GM12865 (cell line): ENCODE results near the gene GRID1.

Source experiments
- DNase-seq: peaks from one replicate; pipeline ENCODE4 v3.0.0; 2010; ENCODE audit warnings: low read depth
- H3K4me3 ChIP-seq: 2 replicates; pipeline ENCODE4 v1.5.1; 2011; ENCODE audit warnings: mild to moderate bottlenecking, low read depth, low read length, control low read depth
- TF ChIP-seq, protein P1 (sequence below): IDR thresholded peaks from 2 replicates; pipeline ENCODE4 v1.5.1; 2011; ENCODE audit warnings: low read length, control low read depth, low read depth, inconsistent platforms; ENCODE audit not compliant: insufficient read depth; ENCODE audit errors: missing control alignments

The GRID1 gene

DNA sequence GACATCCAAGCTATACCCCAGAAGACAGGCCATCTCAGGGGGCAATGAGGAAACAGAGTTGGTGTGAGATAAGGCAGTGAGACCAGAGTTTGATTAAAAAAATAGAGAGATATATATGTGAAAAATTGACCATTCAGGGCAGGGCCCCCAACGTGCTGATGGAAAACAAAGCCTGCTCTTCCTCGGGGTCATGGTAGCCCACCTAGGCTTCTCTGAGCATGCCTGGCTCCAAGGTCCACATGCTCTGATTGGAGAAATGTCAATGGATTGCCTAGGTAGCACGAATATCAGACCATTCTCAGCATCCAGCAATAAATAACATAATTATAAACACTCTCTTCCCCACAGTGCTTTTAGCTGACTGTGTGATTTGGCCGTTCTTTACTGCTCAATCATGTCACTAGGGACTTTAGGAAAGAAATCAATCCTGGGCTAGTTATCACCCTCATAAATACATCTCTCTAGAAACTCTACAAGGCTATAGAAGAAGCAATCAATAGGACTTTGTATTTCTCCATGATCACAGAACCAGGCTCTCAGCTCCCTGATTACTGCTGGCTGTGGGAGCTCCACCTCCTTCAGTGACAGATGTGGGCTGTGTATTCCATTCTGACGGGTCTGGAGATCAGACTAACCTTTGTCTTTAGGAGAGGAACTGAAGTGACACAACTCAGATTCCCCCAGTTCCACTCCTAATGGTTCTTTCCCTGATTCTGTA is 766.4 kb downstream of the GRID1 start:
- no peak for DNase-seq
- TF ChIP-seq, protein P1, sequence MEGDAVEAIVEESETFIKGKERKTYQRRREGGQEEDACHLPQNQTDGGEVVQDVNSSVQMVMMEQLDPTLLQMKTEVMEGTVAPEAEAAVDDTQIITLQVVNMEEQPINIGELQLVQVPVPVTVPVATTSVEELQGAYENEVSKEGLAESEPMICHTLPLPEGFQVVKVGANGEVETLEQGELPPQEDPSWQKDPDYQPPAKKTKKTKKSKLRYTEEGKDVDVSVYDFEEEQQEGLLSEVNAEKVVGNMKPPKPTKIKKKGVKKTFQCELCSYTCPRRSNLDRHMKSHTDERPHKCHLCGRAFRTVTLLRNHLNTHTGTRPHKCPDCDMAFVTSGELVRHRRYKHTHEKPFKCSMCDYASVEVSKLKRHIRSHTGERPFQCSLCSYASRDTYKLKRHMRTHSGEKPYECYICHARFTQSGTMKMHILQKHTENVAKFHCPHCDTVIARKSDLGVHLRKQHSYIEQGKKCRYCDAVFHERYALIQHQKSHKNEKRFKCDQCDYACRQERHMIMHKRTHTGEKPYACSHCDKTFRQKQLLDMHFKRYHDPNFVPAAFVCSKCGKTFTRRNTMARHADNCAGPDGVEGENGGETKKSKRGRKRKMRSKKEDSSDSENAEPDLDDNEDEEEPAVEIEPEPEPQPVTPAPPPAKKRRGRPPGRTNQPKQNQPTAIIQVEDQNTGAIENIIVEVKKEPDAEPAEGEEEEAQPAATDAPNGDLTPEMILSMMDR: no peak
- no peak overlapping the region for H3K4me3 ChIP-seq

- TF ChIP-seq, protein P1: no peak
- no peak for DNase-seq
Observed at GRCh38 chr10:85599081-85599480, 767.5 kb downstream of the GRID1 start.

DNA sequence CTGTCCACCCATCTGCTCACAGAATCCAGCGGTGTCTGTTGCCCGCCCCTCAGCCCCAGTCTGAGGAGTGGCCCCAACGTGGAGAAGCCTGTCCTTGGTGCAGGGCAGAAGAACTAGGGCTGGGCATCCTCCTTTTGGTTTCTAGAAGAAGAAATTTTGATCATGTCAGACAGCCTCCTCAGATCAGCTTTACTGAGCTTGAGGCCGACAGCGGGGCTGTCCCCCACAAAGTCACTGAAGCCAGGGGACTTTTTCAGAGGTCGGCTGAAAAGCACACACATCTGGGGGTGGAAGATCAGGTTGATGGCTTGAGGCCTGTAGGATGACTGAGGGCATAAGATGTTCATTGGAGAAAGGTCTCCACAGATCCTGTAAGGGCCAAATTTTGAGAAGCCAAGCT is 767.9 kb downstream of the GRID1 start:
- TF ChIP-seq, protein P1: no peak
- peak; percentile 5 for DNase-seq
- no peak overlapping the region for H3K4me3 ChIP-seq

More at GRCh38 chr10:85599081-85599480, 767.5 kb downstream of the GRID1 start:
- no peak overlapping the region for H3K4me3 ChIP-seq

DNA sequence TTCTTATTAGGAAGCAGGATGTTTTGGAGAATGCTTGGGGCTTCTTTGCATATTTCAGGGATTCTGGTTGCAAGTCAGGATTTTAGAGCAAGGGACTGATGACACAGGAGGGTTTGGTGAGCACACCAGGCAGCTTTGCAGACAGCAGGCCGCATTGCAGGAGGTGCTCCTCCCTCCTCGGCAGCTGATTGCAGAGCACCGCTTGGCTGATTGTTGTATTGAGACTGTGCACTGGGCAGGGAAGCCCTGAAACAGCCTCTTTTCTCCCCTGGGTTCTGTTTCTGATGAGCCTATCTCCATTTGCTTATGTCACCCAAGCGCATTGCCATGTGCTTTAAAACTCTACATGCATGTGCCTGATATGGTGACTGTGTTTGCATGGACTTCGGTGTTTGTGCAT is 769.6 kb downstream of the GRID1 start:
- DNase-seq: no peak
- TF ChIP-seq, protein P1: no peak
- no peak overlapping the region for H3K4me3 ChIP-seq

DNA sequence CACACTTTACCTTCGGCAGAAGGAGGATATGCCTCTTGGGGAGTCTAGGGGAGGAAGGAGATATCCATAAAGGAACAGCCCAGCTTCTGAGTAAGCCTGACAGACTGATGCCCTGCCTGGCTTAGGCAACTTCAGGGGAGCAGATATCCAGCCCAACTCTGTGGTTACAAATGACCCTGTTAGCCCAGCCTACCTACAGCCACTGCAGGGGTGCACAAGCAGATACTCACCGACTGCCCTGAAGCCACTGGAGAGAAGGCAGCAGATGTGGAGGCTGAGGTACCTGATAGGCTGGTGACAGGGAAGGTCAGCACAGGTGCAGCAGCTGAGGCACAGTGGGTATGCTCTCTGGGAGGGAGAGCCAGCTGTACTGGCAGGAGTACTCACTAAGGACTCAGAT is 770.2 kb downstream of the GRID1 start:
- DNase-seq: no peak
- no peak overlapping the region for H3K4me3 ChIP-seq
- TF ChIP-seq, protein P1: no peak

DNA sequence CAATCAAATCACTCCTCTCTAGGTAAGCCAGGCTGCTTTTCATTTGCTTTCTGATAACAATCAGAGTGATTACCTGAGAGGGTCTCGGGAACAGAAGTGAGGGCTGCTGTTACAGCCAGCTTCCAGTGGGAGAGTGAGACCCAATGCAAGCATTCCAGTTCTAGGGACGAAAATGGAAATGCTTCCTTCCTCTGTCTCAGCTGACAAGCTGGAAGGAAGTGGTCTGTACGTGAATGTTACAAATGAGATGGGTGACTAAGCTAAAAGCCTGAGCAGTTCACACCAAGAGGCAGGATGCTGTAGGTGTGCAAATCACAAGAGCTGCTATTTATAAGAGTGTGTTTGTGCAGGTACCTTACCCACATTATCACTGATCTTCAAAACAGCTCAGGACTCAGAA is 772.4 kb downstream of the GRID1 start:
- no peak overlapping the region for H3K4me3 ChIP-seq
- TF ChIP-seq, protein P1: no peak
- DNase-seq: no peak
